Vagina (tissue), 2 donors: ENCODE results near the gene CAMK2N1.

Experiments used
- CTCF ChIP-seq, 3 experiments: fragments of 450-650 bp in 2 of 3; fragments of 200-600 bp in 1 of 3; sonication (generic) in 1 of 3; IDR thresholded peaks; one replicate each; pipeline ENCODE4 v1.5.1; 2017 to 2019; ENCODE audit warnings: antibody characterized with exemption in 3 of 3, mild to moderate bottlenecking in 2 of 3, moderate library complexity in 2 of 3
- POLR2AphosphoS5 ChIP-seq, 2 donors: sonication (generic); formaldehyde crosslinking; IDR thresholded peaks; one replicate each; pipeline ENCODE4 v1.9.0; 2017; ENCODE audit warnings: antibody characterized with exemption in 2 of 2, mild to moderate bottlenecking in 2 of 2, low read depth in 1 of 2; ENCODE audit not compliant: insufficient read depth in 1 of 2

DNA sequence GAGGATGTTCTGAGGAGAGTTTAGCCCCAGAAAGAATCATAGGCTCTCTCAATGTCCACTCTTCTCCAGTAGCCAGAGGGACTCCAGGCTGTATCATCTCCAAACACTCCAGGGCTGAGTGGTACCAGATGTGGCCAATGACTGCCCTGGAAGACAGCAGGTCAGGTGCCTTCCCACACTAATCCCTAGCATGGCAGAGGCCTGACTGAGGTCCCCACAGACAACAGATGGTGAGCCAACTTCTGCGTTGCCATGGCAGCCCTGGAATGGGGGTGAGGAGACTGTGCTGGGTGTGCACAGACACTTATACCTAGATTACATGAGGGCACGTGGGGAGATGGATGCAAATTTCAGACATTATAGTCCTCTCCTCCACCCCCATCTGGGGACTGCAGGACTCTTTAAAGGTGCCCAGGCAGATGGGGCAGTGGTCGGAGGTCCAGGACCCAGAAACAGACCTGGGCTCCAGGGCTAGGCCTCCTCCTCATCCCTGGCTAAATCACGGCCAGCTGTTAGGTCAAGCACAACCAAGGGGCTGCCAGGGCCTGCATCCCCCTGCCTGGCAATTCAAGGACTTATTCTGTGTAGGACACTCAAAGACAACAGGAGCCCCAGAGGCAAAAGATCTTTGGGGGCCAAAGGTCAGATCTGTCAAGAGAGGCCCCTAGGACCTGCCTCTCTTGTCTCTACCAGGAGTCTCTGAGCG is 42.9 kb downstream of the CAMK2N1 start:
- TF ChIP-seq CTCF (IDR thresholded peaks at IDR 0.05), result no peak
- TF ChIP-seq POLR2AphosphoS5 (IDR thresholded peaks at IDR 0.05; ENCODE audit: insufficient read depth in 1 of 2, low read depth in 1 of 2), result no peak
